HS-27A (cell line): Measurements from ENCODE around the gene C18orf63.
"Not testable (repeated sequence)": the region's sequence is repeated elsewhere in the genome, so short reads cannot be mapped to it uniquely, and the experiment has no call there.

Experiments
- DNase-seq: peaks from one replicate; pipeline ENCODE4 v3.0.0-alpha.2; 2012; ENCODE audit warnings: low read depth, missing footprints

C18orf63 gene

GRCh38 chr18:74315464-74316256, at the start of gene C18orf63:
Gene C18orf63 (plus strand): TSS chr18:74315839. CDS start chr18:74317866, 2,027 bp downstream.
- no peak for DNase-seq

- no peak for DNase-seq
Measured at GRCh38 chr18:74266161-74266560, 49.5 kb upstream of the C18orf63 start.

- no peak for DNase-seq
Measured at GRCh38 chr18:74268175-74268574, 47.5 kb upstream of the C18orf63 start.

GRCh38 chr18:74268933-74269620, 46.6 kb upstream of the C18orf63 start:
- no peak for DNase-seq

GRCh38 chr18:74271635-74272034, 44.0 kb upstream of the C18orf63 start:
- no peak for DNase-seq

- DNase-seq: no peak
Measured at GRCh38 chr18:74273394-74273793, 42.2 kb upstream of the C18orf63 start.

GRCh38 chr18:74274700-74275099, 40.9 kb upstream of the C18orf63 start:
- no peak for DNase-seq

- no peak for DNase-seq
Measured at GRCh38 chr18:74275736-74276135, 39.9 kb upstream of the C18orf63 start.

GRCh38 chr18:74276609-74277008, 39.0 kb upstream of the C18orf63 start:
- no peak for DNase-seq

- no peak for DNase-seq
Measured at GRCh38 chr18:74277296-74277695, 38.3 kb upstream of the C18orf63 start.

- no peak for DNase-seq
Measured at GRCh38 chr18:74278058-74278457, 37.6 kb upstream of the C18orf63 start.

GRCh38 chr18:74278983-74279382, 36.7 kb upstream of the C18orf63 start:
- DNase-seq: no peak

- no peak for DNase-seq
Measured at GRCh38 chr18:74281011-74281979, 34.3 kb upstream of the C18orf63 start.

- DNase-seq: no peak
Measured at GRCh38 chr18:74281980-74282754, 33.5 kb upstream of the C18orf63 start.

- no peak for DNase-seq
Measured at GRCh38 chr18:74282755-74283554, 32.7 kb upstream of the C18orf63 start.

- DNase-seq: no peak
Measured at GRCh38 chr18:74283646-74284045, 32.0 kb upstream of the C18orf63 start.

GRCh38 chr18:74284191-74284979, 31.3 kb upstream of the C18orf63 start:
- DNase-seq: no peak

- DNase-seq: no peak
Measured at GRCh38 chr18:74284980-74285355, 30.7 kb upstream of the C18orf63 start.

- DNase-seq: not testable (repeated sequence)
Measured at GRCh38 chr18:74285583-74285982, 30.1 kb upstream of the C18orf63 start.
